HepG2 (cell line): Measurements from ENCODE around the gene EXPH5. TPM values are rescaled to one million over a fixed set of nuclear protein-coding genes. Genes with fewer than 3 reads are reported as not detected.

ENCODE experiments used
- CHCHD3 ChIP-seq: sonication (generic); formaldehyde crosslinking; IDR thresholded peaks from 2 replicates; pipeline ENCODE4 v1.8.0; 2022; ENCODE audit warnings: mild to moderate bottlenecking, missing genetic modification reagents, moderate library complexity
- FOXA1 ChIP-seq, 2 experiments: fragments of 450-650 bp in 1 of 2; sonication (generic) in 1 of 2; formaldehyde crosslinking in 1 of 2; IDR thresholded peaks; 2 replicates each; pipeline versions ENCODE4 v1.4.0 to v1.6.1; 2016 to 2020; ENCODE audit warnings: missing genetic modification reagents in 1 of 2
- GTF3A ChIP-seq: sonication (generic); formaldehyde crosslinking; conservative IDR thresholded peaks from 2 replicates; pipeline ENCODE4 v1.4.0; 2020; ENCODE audit warnings: mild to moderate bottlenecking, missing genetic modification reagents
- KAT7 ChIP-seq: IDR thresholded peaks from 2 replicates; pipeline ENCODE4 v1.6.1; 2018; ENCODE audit warnings: borderline replicate concordance, missing compliant biosample characterization
- RARG ChIP-seq: sonication (generic); formaldehyde crosslinking; IDR thresholded peaks from 2 replicates; pipeline ENCODE4 v1.4.0; 2020; ENCODE audit warnings: low read depth, mild to moderate bottlenecking, missing genetic modification reagents
- REL ChIP-seq: sonication (generic); formaldehyde crosslinking; conservative IDR thresholded peaks from 2 replicates; pipeline ENCODE4 v1.8.0; 2022; ENCODE audit warnings: mild to moderate bottlenecking, missing genetic modification reagents, moderate library complexity
- TCF12 ChIP-seq, 2 experiments: fragments of 450-650 bp in 1 of 2; sonication (generic) in 1 of 2; formaldehyde crosslinking in 1 of 2; IDR thresholded peaks; 2 replicates each; pipeline versions ENCODE4 v1.6.1 to v1.8.0; 2017 to 2022; ENCODE audit warnings: antibody characterized with exemption in 1 of 2, mild to moderate bottlenecking in 1 of 2, missing genetic modification reagents in 1 of 2, moderate library complexity in 1 of 2
- ZFAT ChIP-seq: sonication (generic); formaldehyde crosslinking; conservative IDR thresholded peaks from 2 replicates; pipeline ENCODE4 v1.8.1; 2023; ENCODE audit warnings: missing genetic modification reagents, inconsistent platforms
- ZNF383 ChIP-seq: sonication (generic); formaldehyde crosslinking; IDR thresholded peaks from 2 replicates; pipeline ENCODE4 v1.4.0; 2020; ENCODE audit warnings: missing genetic modification reagents, mild to moderate bottlenecking, borderline replicate concordance
- ZNF468 ChIP-seq: sonication (generic); formaldehyde crosslinking; IDR thresholded peaks from 2 replicates; pipeline ENCODE4 v1.8.0; 2022; ENCODE audit warnings: mild to moderate bottlenecking, moderate library complexity, missing genetic modification reagents
- ZNF543 ChIP-seq: sonication (generic); formaldehyde crosslinking; IDR thresholded peaks from 2 replicates; pipeline ENCODE4 v1.4.0; 2020; ENCODE audit warnings: mild to moderate bottlenecking, missing genetic modification reagents
- ZNF549 ChIP-seq: sonication (generic); formaldehyde crosslinking; IDR thresholded peaks from 2 replicates; pipeline ENCODE4 v1.5.0; 2020; ENCODE audit warnings: missing genetic modification reagents
- ZNF552 ChIP-seq: sonication (generic); formaldehyde crosslinking; IDR thresholded peaks from 2 replicates; pipeline ENCODE4 v1.9.0; 2022; ENCODE audit warnings: missing genetic modification reagents, mild to moderate bottlenecking, borderline replicate concordance
- ZNF790 ChIP-seq: sonication (generic); formaldehyde crosslinking; IDR thresholded peaks from 2 replicates; pipeline ENCODE4 v1.8.0; 2022; ENCODE audit warnings: missing genetic modification reagents, mild to moderate bottlenecking, borderline replicate concordance
- ZNF883 ChIP-seq: sonication (generic); formaldehyde crosslinking; IDR thresholded peaks from 2 replicates; pipeline ENCODE4 v1.5.1; 2020; ENCODE audit warnings: mild to moderate bottlenecking, missing genetic modification reagents; ENCODE audit errors: not compliant biosample characterization
- ZSCAN22 ChIP-seq: sonication (generic); formaldehyde crosslinking; IDR thresholded peaks from 2 replicates; pipeline ENCODE4 v1.4.0; 2020; ENCODE audit warnings: mild to moderate bottlenecking, missing genetic modification reagents
- polyA plus RNA-seq, 8 experiments: library from polyadenylated mRNA; depleted of rRNA in 3 of 8; stranded (reverse) in 7 of 8; unstranded in 1 of 8; fragments of >200 nt; fragmentation: Illumina TruSeq in 4 of 8; extraction: Trizol in 4 of 8; gene quantifications; 2 replicates each; pipeline versions ENCODE4 v1.2.1 to v1.2.3, GENCODE V29; 2011 to 2016; ENCODE audit warnings: low read depth in 4 of 8, missing spikeins in 1 of 8, mixed read lengths in 1 of 8; ENCODE audit not compliant: insufficient read depth in 1 of 8
- total RNA-seq, 5 experiments: library from RNA; depleted of rRNA; stranded (reverse); fragments of >200 nt; fragmentation: Illumina TruSeq; extraction: Trizol; gene quantifications; 2 replicates each; pipeline ENCODE4 v1.2.3, GENCODE V29; 2016; ENCODE audit warnings: low read depth in 1 of 5
- TF ChIP-seq, protein P1 (sequence below): sonication (generic); formaldehyde crosslinking; IDR thresholded peaks from 2 replicates; pipeline ENCODE4 v1.4.0; 2020; ENCODE audit warnings: mild to moderate bottlenecking, missing genetic modification reagents, borderline replicate concordance
- TF ChIP-seq, protein P2 (sequence below): IDR thresholded peaks from 2 replicates; pipeline ENCODE4 v1.6.1; 2016; ENCODE audit warnings: missing compliant biosample characterization, missing genetic modification reagents, borderline replicate concordance
- TF ChIP-seq, protein P3 (sequence below): sonication (generic); formaldehyde crosslinking; IDR thresholded peaks from 2 replicates; pipeline ENCODE4 v1.8.0; 2022; ENCODE audit warnings: missing genetic modification reagents, low read depth, mild to moderate bottlenecking, borderline replicate concordance
- TF ChIP-seq, protein P4 (sequence below): sonication (generic); formaldehyde crosslinking; IDR thresholded peaks from 2 replicates; pipeline ENCODE4 v1.5.0; 2020; ENCODE audit warnings: mild to moderate bottlenecking, missing genetic modification reagents, moderate library complexity
- TF ChIP-seq, protein P5 (sequence below), 2 experiments: sonication (generic) in 1 of 2; formaldehyde crosslinking in 1 of 2; IDR thresholded peaks; 2 replicates each; pipeline versions ENCODE4 v1.4.0 to v1.6.1; 2018 to 2020; ENCODE audit warnings: missing genetic modification reagents in 2 of 2, borderline replicate concordance in 1 of 2, low read depth in 1 of 2, mild to moderate bottlenecking in 1 of 2, missing biosample characterization in 1 of 2

EXPH5 gene
- total and polyA plus RNA-seq, 2 of the 13 experiments (the other 11 are each of a cell fraction or from before 2014, with no cell fraction given) = under 0.01 to 0.02 TPM

DNA sequence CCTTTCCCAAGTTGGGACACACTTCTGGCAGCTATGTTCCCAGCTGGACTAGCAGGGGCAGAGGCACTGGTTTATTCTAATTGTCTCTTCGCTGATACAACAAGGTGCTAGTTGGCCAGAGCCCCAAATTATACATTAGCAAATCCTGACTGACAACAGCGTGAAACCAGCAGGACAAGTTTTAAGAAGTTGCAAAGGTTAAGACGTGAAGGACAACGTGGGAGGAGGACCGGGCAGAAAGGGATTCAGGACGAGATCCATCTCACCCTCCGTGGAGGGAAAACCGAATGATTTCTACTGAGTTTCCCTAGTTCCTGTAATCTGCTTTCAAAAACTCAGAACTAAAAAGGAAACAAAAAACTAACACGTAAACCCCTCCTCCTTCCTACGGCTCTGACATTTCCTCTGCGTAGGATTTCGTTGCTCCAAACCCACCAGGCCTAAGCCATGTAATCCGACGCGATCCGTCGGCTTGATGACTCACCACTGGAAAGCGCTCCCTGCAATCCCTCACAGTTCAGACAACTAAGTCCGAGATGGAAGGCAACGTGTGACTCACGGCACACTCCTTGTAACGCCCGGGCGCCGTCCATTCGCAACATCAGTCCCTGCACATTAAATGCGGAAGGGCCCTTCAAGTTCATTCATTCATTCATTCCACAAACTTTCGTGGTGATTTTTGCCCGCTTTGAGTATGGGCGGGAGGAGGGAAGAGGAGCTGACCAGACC lies 96.1 kb downstream of the EXPH5 start (continued):
- TF ChIP-seq, protein P1, sequence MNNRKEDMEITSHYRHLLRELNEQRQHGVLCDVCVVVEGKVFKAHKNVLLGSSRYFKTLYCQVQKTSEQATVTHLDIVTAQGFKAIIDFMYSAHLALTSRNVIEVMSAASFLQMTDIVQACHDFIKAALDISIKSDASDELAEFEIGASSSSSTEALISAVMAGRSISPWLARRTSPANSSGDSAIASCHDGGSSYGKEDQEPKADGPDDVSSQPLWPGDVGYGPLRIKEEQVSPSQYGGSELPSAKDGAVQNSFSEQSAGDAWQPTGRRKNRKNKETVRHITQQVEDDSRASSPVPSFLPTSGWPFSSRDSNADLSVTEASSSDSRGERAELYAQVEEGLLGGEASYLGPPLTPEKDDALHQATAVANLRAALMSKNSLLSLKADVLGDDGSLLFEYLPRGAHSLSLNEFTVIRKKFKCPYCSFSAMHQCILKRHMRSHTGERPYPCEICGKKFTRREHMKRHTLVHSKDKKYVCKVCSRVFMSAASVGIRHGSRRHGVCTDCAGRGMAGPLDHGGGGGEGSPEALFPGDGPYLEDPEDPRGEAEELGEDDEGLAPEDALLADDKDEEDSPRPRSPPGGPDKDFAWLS (CRISPR knock-in tag) = no peak
- TF ChIP-seq ZSCAN22 (CRISPR knock-in tag) (no peak), GTF3A (no peak), REL (0 out of 2 replicates have a peak, but pooled peaks have one; percentile 23), ZNF383 (CRISPR knock-in tag) (no peak), CHCHD3 (0 out of 2 replicates have a peak, but pooled peaks have one; percentile 32), RARG (CRISPR knock-in tag) (no peak), ZFAT (CRISPR knock-in tag) (no peak), FOXA1 (IDR thresholded peaks at IDR 0.05) (no peak), FOXA1 (CRISPR knock-in tag; IDR thresholded peaks at IDR 0.05) (no peak), KAT7 (CRISPR knock-in tag) (no peak), ZNF543 (no peak), ZNF468 (CRISPR knock-in tag) (no peak), ZNF883 (CRISPR knock-in tag) (no peak), ZNF790 (CRISPR knock-in tag) (no peak), TCF12 (IDR thresholded peaks at IDR 0.05) (no peak), TCF12 (CRISPR knock-in tag; IDR thresholded peaks at IDR 0.05) (no peak), ZNF549 (CRISPR knock-in tag) (no peak), ZNF552 (no peak)
- TF ChIP-seq, protein P2, sequence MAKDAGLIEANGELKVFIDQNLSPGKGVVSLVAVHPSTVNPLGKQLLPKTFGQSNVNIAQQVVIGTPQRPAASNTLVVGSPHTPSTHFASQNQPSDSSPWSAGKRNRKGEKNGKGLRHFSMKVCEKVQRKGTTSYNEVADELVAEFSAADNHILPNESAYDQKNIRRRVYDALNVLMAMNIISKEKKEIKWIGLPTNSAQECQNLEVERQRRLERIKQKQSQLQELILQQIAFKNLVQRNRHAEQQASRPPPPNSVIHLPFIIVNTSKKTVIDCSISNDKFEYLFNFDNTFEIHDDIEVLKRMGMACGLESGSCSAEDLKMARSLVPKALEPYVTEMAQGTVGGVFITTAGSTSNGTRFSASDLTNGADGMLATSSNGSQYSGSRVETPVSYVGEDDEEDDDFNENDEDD = peak; percentile 53; the same call in 1 of the 2 replicates
- TF ChIP-seq, protein P3, sequence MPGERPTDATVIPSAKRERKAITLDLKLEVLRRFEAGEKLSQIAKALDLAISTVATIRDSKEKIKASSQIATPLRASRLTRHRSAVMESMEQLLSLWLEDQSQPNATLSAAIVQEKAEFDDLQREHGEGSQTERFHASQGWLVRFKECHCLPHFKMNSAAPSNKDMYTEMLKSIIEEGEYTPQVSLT (CRISPR knock-in tag) = no peak
- TF ChIP-seq, protein P4, sequence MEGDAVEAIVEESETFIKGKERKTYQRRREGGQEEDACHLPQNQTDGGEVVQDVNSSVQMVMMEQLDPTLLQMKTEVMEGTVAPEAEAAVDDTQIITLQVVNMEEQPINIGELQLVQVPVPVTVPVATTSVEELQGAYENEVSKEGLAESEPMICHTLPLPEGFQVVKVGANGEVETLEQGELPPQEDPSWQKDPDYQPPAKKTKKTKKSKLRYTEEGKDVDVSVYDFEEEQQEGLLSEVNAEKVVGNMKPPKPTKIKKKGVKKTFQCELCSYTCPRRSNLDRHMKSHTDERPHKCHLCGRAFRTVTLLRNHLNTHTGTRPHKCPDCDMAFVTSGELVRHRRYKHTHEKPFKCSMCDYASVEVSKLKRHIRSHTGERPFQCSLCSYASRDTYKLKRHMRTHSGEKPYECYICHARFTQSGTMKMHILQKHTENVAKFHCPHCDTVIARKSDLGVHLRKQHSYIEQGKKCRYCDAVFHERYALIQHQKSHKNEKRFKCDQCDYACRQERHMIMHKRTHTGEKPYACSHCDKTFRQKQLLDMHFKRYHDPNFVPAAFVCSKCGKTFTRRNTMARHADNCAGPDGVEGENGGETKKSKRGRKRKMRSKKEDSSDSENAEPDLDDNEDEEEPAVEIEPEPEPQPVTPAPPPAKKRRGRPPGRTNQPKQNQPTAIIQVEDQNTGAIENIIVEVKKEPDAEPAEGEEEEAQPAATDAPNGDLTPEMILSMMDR (CRISPR knock-in tag) = no peak
- TF ChIP-seq, protein P5, sequence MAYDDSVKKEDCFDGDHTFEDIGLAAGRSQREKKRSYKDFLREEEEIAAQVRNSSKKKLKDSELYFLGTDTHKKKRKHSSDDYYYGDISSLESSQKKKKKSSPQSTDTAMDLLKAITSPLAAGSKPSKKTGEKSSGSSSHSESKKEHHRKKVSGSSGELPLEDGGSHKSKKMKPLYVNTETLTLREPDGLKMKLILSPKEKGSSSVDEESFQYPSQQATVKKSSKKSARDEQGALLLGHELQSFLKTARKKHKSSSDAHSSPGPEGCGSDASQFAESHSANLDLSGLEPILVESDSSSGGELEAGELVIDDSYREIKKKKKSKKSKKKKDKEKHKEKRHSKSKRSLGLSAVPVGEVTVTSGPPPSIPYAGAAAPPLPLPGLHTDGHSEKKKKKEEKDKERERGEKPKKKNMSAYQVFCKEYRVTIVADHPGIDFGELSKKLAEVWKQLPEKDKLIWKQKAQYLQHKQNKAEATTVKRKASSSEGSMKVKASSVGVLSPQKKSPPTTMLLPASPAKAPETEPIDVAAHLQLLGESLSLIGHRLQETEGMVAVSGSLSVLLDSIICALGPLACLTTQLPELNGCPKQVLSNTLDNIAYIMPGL (CRISPR knock-in tag; IDR thresholded peaks at IDR 0.05; ENCODE audit: borderline replicate concordance in 1 of 2, low read depth in 1 of 2) = peak; percentile 41 to 66; a peak in 3 of 4 replicates
